HL-60 (cell line): Measurements from ENCODE around the gene NPEPL1.

ENCODE experiments used
- DNase-seq, 2 experiments: peaks; one replicate each; pipeline ENCODE4 v3.0.0-alpha.2; 2010 to 2020; ENCODE audit warnings: low read depth in 1 of 2, low spot score in 1 of 2
- H3K27ac ChIP-seq: fragments of 250-450 bp; sonication (Bioruptor Pico); replicated peaks from 2 replicates; pipeline ENCODE4 v1.5.1; 2020; ENCODE audit warnings: mild to moderate bottlenecking, moderate library complexity
- H3K27me3 ChIP-seq: fragments of 250-450 bp; sonication (Bioruptor Pico); 2 replicates; pipeline ENCODE4 v1.5.1; 2021; ENCODE audit warnings: mild to moderate bottlenecking, moderate library complexity; ENCODE audit not compliant: insufficient read depth, poor library complexity, severe bottlenecking
- H3K4me3 ChIP-seq: replicated peaks from 2 replicates; pipeline ENCODE4 v1.5.1; 2011; ENCODE audit warnings: mild to moderate bottlenecking, control low read depth, low read length; ENCODE audit not compliant: insufficient read depth
- GABPA ChIP-seq: IDR thresholded peaks from 2 replicates; pipeline ENCODE4 v1.6.1; 2012; ENCODE audit warnings: low read depth
- POLR2AphosphoS5 ChIP-seq: IDR thresholded peaks from 2 replicates; pipeline ENCODE4 v1.6.1; 2012; ENCODE audit warnings: low read depth
- SPI1 ChIP-seq: IDR thresholded peaks from 2 replicates; pipeline ENCODE4 v1.6.1; 2012; ENCODE audit warnings: low read depth, mild to moderate bottlenecking, borderline replicate concordance
- TF ChIP-seq, protein P1 (sequence below): IDR thresholded peaks from 2 replicates; pipeline ENCODE4 v1.6.1; 2012; ENCODE audit warnings: low read depth; ENCODE audit not compliant: insufficient replicate concordance
- TF ChIP-seq, protein P2 (sequence below): IDR thresholded peaks from one replicate; pipeline ENCODE4 v1.5.1; 2011; ENCODE audit warnings: low read length, control low read depth, inconsistent platforms; ENCODE audit not compliant: insufficient read depth

The NPEPL1 gene

DNA sequence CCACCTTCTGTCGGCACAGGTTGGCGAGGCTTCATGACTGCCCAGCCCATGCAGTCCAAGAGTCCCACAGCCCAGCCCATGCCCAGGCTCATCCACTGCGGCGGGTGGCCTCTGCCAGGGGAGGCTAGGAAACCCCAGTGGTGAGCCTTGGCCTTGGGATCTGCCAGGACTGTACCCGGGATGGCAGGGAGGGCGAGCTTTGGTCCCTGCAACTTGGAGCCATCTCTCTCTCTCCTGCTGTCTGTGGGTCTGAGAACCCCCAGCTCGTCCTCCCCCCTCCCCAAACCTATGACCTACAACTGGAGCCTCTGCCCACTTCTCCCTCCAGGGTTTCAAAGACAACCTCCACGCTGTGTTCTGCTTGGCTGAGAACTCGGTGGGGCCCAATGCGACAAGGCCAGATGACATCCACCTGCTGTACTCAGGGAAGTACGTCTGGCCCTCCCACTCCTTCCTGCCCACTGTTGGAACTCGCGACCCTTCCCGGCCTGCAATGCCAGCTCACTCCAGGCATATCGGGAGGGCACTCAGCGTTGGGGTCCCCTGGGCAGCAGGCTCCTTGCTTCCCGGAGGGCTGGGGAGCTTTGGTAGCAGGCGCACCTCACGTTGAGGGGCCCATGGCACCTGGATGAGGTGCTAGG, 19.7 kb downstream of the NPEPL1 start:
- H3K27ac ChIP-seq: no peak overlapping the region
- no peak overlapping the region for H3K4me3 ChIP-seq
- H3K27me3 ChIP-seq: no peaks in the 10 kb centered on the region
- no peak for DNase-seq
- TF ChIP-seq, protein P1, sequence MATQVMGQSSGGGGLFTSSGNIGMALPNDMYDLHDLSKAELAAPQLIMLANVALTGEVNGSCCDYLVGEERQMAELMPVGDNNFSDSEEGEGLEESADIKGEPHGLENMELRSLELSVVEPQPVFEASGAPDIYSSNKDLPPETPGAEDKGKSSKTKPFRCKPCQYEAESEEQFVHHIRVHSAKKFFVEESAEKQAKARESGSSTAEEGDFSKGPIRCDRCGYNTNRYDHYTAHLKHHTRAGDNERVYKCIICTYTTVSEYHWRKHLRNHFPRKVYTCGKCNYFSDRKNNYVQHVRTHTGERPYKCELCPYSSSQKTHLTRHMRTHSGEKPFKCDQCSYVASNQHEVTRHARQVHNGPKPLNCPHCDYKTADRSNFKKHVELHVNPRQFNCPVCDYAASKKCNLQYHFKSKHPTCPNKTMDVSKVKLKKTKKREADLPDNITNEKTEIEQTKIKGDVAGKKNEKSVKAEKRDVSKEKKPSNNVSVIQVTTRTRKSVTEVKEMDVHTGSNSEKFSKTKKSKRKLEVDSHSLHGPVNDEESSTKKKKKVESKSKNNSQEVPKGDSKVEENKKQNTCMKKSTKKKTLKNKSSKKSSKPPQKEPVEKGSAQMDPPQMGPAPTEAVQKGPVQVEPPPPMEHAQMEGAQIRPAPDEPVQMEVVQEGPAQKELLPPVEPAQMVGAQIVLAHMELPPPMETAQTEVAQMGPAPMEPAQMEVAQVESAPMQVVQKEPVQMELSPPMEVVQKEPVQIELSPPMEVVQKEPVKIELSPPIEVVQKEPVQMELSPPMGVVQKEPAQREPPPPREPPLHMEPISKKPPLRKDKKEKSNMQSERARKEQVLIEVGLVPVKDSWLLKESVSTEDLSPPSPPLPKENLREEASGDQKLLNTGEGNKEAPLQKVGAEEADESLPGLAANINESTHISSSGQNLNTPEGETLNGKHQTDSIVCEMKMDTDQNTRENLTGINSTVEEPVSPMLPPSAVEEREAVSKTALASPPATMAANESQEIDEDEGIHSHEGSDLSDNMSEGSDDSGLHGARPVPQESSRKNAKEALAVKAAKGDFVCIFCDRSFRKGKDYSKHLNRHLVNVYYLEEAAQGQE: no peak
- TF ChIP-seq POLR2AphosphoS5 (no peak), SPI1 (no peak), GABPA (no peak)
- TF ChIP-seq, protein P2, sequence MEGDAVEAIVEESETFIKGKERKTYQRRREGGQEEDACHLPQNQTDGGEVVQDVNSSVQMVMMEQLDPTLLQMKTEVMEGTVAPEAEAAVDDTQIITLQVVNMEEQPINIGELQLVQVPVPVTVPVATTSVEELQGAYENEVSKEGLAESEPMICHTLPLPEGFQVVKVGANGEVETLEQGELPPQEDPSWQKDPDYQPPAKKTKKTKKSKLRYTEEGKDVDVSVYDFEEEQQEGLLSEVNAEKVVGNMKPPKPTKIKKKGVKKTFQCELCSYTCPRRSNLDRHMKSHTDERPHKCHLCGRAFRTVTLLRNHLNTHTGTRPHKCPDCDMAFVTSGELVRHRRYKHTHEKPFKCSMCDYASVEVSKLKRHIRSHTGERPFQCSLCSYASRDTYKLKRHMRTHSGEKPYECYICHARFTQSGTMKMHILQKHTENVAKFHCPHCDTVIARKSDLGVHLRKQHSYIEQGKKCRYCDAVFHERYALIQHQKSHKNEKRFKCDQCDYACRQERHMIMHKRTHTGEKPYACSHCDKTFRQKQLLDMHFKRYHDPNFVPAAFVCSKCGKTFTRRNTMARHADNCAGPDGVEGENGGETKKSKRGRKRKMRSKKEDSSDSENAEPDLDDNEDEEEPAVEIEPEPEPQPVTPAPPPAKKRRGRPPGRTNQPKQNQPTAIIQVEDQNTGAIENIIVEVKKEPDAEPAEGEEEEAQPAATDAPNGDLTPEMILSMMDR: no peak

DNA sequence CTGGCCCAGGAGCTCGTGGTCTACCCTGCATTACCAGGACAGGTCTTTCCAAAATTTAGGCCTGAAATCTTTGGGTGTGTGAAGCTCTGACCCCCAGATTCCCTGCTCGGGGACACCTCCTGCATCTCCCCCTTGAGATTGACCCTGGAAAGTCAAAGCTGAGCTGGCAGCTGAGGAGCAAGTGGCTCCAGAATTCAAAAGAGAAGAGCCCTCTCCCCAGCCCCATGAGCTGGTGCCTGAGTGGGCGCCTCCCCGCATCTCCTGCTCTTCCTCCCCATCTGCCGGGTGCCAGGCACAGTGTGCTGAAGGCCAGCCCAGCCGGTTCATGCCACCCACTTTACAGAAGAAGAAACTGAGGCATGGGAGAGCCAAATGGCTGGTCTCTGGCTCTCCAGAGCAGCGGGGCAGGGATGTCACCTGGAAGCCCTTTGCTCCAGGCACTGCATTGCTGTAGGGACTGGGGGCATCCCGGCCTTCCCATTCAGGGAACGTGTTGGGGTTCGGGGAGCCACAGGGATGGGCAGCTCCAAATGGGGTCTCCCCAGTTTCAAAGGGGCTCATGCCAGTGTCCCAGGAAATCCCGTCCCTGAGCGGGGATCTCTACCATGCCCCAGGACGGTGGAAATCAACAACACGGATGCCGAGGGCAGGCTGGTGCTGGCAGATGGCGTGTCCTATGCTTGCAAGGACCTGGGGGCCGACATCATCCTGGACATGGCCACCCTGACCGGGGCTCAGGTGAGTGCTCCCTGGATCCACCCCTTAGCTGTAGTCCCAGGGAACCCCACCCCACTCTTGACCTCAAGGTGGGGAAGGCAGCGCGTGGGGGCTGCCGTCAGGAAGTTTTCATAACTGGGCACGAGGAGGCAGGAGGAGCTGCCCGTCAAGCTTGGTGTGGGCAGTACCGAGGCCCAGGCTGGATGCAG, 20.5 kb downstream of the NPEPL1 start:
- H3K4me3 ChIP-seq: no peak overlapping the region
- TF ChIP-seq, protein P1: no peak
- no peak for TF ChIP-seq SPI1
- no peak for TF ChIP-seq GABPA
- no peak for TF ChIP-seq POLR2AphosphoS5
- TF ChIP-seq, protein P2: no peak
- no peak for DNase-seq
- H3K27ac ChIP-seq: no peak overlapping the region
- H3K27me3 ChIP-seq: no peaks in the 10 kb centered on the region

DNA sequence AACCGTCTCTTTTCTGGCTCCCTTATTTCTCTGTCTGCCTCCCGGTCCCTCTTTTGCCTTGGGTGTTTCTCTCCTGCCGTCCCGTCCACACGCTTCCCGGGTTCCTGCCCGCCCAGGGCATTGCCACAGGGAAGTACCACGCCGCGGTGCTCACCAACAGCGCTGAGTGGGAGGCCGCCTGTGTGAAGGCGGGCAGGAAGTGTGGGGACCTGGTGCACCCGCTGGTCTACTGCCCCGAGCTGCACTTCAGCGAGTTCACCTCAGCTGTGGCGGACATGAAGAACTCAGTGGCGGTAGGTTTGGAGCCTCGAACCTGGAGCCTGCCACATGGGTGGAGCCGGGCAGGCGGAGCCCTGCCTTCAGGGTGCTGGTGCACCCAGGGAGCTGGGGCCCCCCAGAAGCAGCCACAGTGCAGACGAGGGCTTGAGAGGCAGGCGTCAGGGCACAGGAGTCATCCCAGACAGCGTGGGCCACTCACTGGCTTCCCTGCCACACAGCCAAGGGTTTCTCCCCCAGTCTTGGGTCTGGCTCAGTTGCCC, 21.3 kb downstream of the NPEPL1 start:
- Histone ChIP-seq H3K4me3 (no peak overlapping the region), H3K27me3 (no peaks in the 10 kb centered on the region), H3K27ac (no peak overlapping the region)
- DNase-seq: no peak
- TF ChIP-seq, protein P2: no peak
- TF ChIP-seq, protein P1: no peak
- TF ChIP-seq SPI1: no peak
- TF ChIP-seq GABPA: no peak
- TF ChIP-seq POLR2AphosphoS5: no peak
